ENCODE measurements around the gene LGR6.

The LGR6 gene

DNA sequence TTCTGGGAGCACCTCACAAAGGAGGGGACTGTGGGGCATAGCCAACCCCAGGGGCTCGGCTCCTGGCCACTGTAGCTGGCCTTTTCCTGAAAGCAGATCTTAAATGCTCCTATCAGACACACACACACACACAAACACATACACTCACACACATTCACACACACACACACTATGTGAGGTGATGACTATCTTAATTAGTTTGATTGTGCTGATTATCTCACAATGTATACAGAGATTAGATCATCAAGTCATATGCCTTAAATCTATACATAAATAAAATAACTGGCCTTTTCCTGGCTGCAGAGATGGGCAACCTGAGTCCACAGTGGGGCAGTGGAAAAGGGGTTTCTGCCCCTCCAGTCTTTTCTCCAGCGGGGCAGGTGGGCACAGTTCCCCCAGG lies 27.1 kb downstream of the LGR6 start:
- no peak for DNase-seq (ENCODE audit: low spot score)

DNA sequence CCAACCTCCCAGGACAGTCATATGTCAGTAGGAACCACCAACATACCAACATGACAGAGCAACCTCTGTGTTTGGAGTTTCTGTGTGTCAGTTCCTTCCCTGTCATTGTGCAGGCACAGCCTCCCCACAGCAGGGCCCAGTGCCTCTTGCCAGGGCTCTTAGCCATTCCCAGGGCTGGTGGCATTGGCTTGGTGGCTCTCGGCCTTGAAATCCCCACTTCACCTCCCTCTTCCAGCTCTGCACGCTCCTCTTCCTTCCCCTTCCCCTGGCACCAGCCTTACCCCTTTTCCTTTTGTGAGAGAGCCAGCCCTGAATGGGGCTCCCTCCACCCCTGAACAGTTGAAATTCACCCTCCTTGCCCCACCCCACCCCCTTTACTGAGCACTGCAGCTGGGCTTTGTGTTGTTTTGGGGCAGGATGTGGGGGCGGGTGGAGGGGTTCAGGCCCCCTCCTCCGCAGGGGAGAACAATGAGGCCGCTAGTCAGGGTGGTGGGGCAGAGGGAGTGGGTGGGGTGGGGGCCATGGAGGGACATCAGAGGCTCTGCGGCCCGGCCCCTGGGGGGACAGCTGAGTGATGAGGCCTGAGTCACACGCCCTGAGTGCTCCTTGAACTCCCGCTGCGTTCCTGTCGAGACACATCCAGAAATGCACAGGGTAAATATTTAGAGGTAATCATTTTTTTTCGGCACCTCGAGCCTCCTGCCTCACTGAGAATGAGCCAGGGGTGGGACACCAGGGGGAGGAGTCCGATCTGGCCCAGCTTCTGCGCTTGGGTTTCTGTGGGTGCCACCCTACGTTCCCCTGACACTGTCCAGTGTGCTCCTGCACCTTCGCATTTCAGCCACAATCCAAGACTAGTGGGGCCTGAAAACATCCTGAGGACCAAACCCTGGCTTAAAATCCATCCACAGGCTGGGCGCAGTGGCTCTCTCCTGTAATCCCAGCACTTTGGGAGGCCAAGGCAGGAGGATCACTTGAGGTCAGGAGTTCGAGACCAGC lies 28.6 kb downstream of the LGR6 start:
- DNase-seq (ENCODE audit: low spot score), result no peak

DNA sequence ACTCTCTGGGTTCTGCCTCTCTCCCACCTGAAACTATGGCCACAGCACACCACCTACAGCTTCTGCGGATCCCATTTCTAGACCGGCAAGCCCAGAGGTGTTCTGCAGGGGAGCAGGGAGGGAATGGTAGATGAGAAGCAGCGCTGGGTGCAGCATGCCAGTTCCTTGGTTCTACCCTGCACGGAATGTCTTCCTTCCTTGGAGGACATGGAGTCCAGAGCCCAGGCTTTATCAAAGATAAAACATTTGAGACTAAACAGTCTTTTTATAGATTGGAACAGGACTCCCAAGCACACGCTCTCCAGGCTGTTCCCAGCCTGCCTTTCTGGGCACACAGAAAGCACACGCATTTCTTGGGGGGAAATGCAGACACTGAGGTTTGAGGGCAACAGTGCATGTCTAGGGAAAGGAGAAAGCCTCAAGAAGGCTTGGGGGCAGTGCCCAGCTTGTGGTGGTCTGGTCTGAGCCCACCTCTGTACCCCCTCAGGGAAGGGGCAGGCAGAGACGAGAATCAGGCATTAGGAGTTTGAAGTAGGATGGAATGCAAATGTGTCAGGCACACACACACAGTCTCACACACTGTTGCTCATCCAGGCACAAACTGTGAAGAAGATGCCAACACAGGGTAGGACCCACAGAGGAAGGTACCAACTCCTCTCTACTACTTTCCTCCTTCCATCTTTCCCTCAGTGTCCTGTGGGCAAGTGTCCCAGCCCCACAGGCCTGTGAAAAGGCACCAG lies 29.7 kb downstream of the LGR6 start:
- DNase-seq (ENCODE audit: low spot score), result no peak

DNA sequence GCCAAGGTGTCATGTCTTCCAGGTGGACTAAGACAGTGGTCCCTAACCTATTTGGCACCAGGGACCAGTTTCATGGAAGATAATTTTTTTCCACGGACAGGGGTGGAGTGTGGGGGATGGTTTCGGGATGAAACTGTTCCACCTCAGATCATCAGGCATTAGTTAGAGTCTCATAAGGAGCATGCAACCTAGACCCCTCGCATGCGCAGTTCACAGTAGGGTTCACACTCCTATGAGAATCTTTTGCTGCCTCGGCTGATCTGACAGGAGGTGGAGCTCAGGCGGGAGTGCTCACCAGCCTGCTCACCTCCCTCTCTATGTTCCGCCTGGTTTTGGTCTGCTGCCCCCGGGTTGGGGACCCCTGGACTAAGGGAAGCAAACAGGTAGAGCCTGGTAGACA lies 30.9 kb downstream of the LGR6 start:
- no peak for DNase-seq (ENCODE audit: low spot score)

DNA sequence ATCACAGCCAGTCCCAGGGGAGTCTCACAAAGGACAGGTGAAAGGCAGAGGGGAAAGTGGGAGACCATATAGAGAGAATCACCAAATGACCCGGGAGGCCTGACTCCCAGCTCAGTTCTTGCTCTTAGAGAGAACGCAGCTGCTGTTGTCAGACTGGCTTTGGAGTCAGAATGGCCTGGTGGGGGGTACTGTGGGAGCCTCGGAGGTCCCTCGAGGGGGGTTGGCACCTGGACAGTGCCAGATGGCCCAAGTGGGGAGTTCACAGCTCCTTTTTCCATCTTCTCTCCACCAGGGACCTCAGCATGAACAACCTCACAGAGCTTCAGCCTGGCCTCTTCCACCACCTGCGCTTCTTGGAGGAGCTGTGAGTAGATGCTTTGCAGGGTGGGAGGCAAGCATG lies 31.5 kb downstream of the LGR6 start:
- no peak for DNase-seq (ENCODE audit: low spot score)

DNA sequence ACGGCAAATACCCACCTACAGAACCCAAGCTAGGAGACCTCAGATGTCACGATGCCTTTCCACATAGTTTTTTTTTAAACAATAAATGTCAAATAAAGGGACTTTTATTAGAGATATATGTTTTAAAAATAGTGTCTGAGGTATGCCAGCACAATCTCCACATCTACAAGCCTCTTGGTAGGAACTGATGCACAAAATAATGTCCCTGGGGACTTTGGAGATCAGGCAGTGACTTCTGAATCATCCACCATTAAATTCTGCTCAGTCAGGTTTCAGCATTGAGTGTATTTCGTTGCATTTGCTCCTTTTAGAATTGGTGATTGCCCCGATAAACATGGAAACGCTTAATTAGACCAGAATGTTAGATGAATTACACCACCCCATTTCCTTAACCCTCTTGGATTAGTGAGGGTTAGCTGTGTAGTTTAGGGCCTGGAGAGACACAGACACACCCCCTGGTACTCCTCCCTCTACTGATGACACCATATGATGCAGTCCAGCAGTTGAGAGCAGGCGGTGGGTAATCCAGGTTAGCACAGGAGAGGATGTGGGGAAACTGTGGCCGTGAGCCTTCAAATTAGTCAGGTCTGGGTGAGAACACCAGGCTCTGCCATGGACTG lies 33.6 kb downstream of the LGR6 start:
- DNase-seq (ENCODE audit: low spot score), result no peak

DNA sequence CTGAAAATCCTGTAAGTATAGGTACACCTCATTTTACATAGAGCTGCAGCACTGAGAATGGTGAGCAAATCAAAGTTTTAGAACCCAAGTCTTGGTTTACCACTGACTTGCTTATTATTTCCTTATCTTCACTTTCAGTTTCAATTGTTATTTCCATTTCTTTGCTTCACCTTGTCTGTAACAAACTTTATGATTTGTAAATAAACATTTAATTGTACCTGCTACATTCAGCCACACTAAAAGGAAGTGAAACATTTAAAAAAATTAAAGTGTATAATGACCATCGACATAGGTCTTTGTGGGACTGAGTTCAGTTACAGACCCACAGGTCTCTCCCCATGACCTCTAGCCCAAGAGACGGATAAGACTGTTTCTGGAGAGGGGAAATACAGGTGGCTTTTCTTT lies 34.4 kb downstream of the LGR6 start:
- no peak for DNase-seq (ENCODE audit: low spot score)

DNA sequence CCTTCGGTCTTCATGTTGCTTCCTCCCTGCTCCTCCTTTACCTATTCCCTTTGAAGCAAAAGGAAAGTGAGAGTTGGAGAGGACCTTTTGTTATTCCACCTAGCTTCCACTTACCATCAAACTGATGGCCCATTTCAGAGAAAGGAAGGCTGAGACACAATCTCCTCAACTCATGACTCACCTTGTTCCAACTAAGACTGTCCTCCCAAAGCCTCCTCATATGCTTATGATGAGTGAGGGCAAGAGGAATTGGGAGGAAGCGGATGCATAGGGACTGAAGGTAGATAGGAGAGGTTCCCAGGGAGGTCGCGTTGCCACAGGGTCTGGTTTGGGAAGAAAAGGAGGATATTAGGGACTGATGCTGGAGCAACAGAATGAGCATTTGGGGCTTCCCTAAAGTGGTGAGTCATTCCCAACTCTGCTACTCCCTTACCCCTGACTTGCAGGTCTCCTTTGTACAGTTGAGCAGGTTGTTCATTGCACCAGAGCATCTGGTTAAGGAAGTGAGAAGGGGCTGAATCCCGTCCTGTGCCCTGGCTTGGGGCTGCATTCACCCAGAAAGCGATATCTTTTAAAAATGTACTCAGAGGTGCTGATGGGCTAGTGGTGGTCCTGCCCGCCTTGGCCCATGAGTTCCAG lies 35.0 kb downstream of the LGR6 start:
- no peak for DNase-seq (ENCODE audit: low spot score)

DNA sequence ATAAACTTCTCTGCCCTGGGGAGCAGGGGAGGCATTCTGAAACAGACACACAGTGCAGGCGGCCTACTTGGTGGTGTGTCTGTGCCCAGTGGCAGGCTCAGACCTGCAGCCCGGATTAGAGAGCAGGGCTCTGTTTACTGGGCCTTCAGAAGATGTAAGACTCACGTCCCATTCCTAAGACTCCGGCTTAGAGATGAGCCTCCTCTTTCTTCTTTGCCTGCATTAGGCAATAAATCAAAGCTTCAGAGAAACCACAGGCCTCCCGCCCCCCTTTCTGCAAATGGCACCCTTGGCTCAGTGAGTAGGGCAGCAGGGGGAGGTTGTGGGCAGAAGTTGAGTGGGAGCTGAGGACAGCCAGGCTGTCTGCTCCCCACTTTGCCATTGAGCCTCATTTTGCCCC lies 35.8 kb downstream of the LGR6 start:
- DNase-seq (ENCODE audit: low spot score), result no peak

DNA sequence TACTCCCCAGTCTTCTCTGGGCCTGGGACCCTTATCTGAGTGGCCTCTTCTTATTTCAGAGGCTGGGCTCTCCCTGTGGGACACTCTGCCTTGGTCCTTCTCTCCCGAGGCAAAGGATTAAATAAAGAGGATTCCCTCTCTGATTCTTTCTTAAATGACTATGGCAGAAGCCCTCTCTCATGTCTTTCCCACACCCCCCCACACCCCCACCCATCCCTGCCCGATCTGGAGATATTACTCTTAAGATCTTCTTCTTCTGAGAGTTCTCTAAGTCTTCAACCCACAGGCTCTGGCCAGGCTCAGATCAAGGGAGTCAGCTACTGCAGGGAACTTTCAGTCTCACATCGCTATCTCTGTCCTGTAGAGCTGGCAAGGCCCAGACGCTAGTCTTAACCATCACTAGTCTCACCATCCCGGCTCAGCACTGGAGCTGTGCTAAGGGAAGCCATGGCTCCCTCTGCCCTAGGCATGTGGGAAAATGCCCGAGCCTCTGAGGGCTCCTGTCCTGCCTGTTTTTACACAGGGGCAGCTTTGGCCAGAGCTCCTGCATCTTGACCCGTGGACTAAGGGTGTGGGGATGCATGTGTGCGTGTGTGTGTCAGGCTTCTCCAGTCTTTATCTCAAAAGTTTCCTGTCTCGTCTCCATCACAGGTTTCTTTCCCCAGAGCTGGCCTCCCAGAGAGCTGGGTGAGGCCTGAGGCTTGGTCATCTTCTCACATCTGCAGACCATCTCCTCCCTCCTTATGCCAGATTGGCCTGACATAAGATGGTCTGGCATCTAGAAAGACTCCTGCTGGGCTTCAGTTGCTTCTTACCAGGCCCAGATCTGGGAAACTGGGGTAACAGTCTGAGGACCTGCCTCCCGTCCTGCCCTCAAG lies 36.7 kb downstream of the LGR6 start:
- no peak for DNase-seq (ENCODE audit: low spot score)

DNA sequence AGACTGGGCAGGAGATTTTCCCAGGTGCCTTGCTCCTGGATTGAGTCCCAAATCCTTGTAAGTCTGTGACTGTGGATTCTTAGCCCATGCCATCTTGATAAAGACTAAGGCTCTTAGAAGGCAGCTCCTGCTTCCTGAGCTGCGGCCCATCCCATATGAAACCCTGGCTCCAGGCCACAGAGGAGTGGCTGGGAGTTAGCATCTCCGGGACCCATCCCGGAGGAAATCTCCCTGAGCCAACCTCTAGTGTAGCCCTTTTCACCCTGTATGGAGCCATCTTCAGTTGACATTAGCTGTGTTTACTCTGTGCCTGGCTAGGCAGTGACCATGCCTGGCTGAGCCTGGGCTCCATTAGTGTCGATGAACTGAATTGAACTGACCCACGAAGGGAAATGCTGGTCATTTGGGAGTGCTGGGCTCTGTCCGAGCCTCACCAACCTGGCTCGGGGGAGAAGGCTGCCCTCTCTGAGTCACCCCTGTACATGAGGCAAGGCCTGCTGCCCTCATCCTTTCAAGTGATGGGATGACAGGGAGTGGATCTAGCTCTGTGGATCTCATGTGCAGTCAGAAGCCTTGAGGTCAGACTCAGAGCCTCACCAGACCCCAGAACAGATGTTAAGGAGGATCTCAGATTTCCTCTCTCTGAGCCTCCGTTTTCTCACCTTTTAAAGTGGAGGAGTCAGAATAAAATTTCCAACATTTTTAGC lies 37.5 kb downstream of the LGR6 start:
- no peak for DNase-seq (ENCODE audit: low spot score)

DNA sequence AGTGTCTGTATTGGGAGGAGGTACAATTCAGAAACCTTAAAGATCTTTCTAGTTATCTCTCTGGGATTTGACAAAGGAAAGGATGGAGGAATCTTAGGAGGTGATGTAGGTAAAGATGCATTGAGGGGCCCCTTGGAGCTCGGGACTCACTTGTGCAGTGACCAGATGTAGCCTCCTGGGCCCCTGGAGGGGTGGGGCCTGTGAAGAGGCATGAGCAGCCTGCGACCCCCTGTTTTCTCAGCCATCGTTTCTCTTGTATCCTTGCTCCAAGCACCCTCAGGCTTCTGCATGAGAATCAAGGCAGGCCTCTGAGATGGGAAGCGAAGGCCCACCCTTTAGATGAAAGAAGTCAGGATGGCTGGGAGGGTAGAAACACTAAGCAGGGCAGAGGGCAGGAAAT lies 39.6 kb downstream of the LGR6 start:
- DNase-seq (ENCODE audit: low spot score), result no peak

DNA sequence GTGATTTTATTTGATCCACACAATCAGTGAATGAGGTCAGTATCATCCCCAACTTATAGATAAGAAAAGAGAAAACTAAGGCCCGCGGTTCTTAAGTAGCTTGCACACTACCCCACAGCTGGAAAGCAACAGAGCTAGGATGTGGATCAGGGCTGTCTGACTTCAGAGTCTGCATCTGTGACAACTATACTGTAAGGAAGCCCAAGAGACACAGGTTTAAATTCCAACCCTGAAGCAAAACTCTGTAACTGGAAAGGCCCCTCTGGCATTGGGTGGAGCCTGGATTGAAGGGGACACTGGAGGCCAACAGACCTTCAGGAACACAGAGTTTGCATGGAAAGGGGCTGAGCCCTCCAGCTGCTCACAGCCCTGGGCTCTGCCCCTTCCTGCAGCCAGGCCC lies 40.2 kb downstream of the LGR6 start:
- DNase-seq (ENCODE audit: low spot score), result no peak

DNA sequence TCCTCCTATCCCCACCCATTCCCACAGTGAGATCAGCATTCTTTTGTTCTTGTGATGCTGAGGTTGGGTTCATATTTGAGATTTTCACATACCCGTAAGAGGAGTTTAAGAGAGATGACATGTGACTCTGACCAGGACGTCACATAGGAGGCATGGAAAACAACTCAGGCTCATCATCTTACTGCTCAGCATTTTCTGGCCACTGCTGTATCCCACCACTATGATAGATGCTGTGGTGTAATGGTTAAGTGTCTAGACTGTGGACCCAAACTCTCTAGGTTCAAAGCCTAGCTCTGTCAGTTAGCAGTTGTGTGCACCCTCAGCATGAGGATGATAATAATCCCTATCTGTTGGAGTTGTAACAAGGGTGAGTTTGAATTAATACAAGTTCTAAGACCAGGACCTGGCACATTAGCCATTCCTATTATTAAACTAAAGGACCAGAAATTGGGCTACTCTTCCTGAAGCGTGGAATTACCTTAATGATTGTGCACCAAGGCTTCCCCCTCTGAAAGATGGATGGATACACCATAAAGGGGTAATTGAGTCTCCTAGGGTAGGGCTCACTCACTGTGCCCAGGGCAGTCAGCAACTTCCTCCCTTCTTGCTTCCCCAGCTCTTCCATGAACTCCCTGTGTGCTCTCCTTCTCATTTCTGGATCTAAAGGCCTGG lies 40.9 kb downstream of the LGR6 start:
- DNase-seq (ENCODE audit: low spot score), result no peak

DNA sequence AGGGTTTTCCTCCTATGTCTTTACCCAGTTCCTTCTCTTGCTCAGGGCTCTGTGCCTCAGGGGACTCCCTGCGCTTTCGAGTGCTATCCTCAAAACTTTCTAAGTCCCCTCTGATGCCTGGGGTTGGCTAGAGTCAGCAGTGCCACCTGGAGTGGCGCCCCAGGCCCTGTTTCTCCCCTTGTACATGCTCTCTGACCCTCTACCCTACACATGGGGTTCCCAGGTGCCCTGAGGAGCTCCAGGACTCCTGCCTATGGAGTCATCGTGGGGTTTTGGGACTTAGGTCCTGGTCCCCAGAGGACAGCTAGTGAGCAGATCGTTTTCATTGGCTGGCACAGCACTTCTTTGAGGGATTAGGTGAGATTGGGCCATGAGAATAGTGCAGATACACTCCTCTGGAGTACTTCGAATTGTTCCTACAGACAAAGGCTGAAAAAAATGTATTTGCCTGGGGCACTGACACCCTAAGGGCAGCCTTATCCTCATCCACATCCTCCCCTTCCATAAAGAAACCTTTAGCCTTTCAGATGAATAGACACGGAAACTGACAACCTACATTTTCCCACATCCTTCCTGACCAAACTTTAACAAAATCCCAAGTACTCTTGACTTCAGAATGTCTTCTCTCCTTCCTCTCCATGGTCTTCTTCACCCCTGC lies 41.5 kb downstream of the LGR6 start:
- no peak for DNase-seq (ENCODE audit: low spot score)

DNA sequence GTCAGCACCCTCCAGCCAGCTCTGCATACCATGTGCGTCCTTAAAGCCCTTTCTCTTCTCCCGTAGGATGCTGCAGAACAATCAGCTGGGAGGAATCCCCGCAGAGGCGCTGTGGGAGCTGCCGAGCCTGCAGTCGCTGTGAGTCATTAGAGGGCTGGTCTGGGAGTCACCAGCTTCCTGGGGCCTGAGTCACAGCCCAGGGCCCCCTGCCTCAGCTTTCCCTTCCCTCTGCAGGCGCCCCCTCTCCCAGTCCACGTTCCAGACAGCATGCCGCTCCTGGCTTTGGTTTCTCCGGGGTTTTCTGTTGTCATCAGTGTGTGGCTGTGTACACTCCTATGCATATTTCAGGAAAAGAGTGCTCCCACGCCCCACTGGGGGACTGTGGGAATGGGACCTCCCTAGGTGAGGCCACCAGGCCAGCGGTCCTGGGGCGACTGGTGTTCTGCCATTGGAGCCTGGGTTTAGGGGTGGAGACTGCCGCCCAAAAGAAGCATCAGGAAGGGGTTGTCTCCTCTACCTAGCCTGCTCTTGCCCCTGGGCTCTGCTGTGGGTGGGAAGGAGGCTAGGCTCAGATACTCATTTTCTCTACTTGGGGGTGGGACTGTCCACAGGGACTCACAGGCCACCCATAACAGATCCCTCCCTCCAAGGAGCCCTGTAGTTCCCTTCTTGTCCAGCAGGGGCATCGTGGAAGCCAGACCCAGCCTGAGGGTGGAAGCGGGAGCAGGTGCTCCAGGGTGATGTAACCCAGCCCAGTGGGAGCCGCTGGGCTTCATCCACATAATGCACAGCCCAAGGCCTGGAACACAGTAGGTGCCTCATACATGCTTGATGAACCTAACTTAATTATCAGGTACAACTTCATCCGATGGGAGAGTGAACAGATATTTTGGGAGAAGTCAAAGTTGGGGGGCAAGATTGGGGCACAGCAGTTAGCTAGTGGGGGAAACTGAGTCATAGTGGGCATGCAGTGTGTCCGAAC lies 42.5 kb downstream of the LGR6 start:
- DNase-seq (ENCODE audit: low spot score), result peak; percentile 75

DNA sequence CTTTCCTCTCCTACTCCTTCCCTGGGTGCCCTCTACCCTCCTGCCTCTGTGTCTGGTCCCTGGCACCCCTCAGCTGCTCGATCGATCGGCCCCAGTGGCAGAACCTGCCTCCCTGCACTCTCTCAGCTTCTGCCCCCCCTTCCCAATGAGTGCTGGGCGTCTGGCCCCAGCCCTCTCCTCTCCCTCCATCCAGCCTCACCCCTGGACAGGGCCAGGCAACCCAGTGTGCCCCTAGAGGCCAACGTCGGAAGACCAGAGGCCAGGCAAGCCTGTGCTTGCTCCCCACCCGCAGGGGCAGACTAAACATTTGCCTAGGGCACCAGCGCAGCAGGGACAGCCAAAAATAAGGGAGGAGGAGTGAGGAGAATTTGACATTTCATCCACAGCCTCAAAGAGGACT lies 43.5 kb downstream of the LGR6 start:
- DNase-seq (ENCODE audit: low spot score), result peak; percentile 49

DNA sequence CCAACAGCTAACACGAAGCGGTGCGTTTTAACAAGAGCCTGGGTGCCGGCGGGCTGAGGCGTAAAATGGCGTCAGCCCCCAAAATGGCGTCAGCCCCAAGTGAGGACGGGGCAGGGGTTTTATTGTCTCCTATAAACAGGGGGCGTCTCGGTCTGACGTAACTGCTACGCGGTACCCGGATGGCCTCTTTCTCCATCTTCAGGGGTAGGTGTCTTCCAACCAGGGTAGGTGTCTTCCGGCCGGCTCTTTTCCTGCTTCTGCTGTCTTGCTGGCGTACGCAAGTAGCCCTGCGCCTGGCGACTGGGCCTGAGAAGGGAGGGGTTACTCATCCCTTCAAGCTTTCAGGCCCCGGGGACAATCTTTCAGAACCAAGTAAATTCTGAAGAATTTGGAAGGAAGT lies 45.3 kb downstream of the LGR6 start:
- DNase-seq (ENCODE audit: low spot score), result no peak
